HG02943 (cell line): ENCODE results near the gene FAM120B.

ENCODE experiments used
- ATAC-seq: cut with Tn5 transposase; IDR thresholded peaks from one replicate; pipeline ENCODE4 v1.9.1; 2021; ENCODE audit warnings: mild to moderate bottlenecking, low read depth, moderate library complexity; ENCODE audit not compliant: unreplicated experiment

Gene FAM120B

GRCh38 chr6:170437719-170438401, 131.3 kb downstream of the FAM120B start:
- ATAC-seq = no peak

DNA sequence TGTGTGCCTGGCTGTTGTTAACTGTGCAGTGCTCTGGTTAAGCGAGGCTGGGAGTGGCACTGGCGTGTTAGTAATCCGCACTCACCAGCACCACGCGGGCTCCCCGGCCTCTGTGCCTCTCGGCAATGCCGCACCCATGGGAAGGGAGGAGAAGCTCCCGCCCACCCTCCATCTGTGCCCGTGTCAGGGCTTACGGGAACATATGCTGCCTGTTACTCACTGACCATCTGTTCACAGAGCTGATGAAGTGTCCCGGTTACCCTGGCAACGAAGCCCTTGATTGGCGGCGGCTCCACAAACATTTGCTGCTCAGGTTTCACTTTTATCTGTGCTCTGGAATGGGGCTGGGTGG, 131.8 kb downstream of the FAM120B start:
- ATAC-seq = peak; percentile 89

- no peak for ATAC-seq
These were observed 132.3 kb downstream of the FAM120B start for GRCh38 chr6:170438861-170439260.

DNA sequence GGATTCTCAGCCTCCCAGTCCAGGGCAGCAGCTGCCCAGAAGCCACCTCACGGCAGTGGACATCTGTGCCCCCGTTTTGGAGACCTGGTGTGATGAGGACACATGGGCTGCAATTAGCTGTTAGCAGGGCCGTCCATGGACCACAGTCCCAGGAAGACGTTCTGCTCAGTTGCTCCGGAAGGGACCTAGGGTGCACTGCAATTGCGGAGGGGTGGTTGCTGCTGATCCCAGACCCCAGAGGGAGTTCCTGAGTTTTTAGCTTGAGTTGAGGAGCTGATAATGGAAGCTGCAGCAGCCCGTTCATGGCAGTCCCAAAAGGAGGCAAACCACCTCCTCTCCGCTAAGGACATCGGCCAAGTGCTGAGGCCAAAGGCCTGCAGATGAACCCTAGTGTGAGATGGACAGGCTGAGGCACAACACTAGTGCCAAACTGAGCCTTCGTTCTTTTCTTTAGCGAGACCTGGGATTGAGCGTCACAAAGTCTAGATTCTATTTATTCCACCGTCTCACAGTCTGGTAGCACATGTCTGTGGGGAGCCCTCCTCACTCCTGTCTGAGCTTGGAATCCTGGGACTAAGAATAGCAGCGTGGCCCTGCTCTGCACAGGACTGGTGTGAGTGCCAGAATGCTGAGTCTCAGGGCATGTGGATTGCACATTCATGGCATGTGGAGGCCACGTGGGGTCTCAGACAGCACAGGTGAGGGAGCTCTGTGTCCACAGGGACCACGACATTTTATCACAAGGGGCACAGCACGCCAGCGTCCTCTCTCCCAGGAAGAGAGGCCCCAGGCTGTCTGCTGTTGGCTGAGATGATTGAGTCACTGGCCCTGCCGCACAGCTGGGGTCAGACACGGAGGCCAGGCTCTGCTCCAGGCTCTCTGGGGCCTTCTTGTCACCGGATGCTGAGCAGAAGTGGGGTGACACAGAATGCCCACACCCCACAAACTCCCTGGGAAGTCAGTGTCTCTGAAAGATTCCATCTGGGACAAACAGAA, 133.1 kb downstream of the FAM120B start:
- ATAC-seq = no peak

GRCh38 chr6:170440437-170440836, 133.9 kb downstream of the FAM120B start:
- no peak for ATAC-seq

- no peak for ATAC-seq
These were observed 134.8 kb downstream of the FAM120B start for GRCh38 chr6:170441316-170441715.

- ATAC-seq = no peak
These were observed 136.0 kb downstream of the FAM120B start for GRCh38 chr6:170442596-170442995.

DNA sequence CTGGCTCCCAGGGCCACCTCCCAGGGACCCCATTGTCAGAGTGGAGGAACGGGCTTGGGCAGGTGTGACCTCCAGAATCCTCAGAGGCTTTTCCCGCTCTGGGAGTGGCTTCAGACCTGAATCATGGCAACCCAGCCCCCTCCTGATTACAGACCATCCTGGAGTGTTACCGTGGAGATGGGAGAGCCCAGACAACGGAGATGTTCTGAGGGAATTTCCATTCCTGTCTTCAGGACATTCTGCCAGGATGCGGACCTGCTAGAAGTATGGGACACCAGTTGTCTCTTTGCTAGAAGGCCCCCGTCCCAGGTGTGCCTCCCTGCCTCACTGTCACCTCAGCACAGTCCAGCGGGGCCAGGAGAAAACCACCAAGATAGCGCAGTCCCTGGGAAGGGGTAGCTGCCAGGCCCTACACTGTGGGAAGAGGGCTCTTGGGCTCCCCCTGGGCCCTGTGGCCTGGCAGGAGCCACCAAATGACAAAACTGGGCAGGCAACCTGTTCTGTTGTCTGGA, 136.6 kb downstream of the FAM120B start:
- no peak for ATAC-seq

- ATAC-seq = no peak
These were observed 137.6 kb downstream of the FAM120B start for GRCh38 chr6:170444056-170444591.

GRCh38 chr6:170444811-170445211, 138.3 kb downstream of the FAM120B start:
- no peak for ATAC-seq

DNA sequence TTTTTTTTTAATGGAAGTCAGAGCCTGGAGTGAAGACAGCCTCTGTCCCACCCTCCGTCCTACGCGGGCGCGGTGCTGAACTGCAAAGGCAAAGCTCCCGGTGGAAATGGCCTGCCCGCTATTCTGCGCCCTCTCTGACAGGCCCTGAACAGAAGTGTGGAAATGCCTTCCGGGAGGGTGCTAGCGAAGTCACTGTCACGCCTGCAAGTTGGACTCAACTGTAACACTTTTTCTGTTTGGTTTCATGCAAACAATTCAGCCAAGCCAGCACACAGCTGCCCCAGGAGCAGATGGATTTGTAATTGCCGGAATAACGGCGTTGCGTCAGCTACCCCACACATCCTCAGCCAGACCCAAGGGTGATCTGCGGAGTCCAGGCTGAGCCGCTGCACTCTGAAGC, 138.9 kb downstream of the FAM120B start:
- no peak for ATAC-seq

DNA sequence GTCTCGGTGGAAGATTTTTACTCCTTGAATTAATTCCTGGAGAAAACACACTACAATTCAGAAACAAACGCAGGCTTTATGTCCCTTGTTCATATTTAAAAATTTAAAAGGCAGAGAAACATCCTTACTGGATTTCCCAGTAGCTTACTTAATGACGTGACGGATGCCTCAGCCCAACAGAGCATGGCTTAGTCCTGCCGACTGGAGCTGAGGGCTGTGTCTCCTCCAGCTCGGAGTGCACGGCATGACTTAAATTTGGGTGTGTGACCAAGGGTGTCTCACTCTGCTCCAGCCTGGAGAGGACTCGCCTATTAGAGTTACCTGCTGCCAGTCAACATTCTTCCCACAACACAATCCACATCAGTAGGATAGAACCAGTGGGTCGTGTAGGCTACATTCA, 139.4 kb downstream of the FAM120B start:
- no peak for ATAC-seq

- no peak for ATAC-seq
These were observed 140.4 kb downstream of the FAM120B start for GRCh38 chr6:170446841-170447560.

- no peak for ATAC-seq
These were observed 141.0 kb downstream of the FAM120B start for GRCh38 chr6:170447561-170447930.

GRCh38 chr6:170448317-170448716, 141.8 kb downstream of the FAM120B start:
- ATAC-seq = no peak

- no peak for ATAC-seq
These were observed 142.4 kb downstream of the FAM120B start for GRCh38 chr6:170448751-170449630.

- ATAC-seq = no peak
These were observed 143.5 kb downstream of the FAM120B start for GRCh38 chr6:170449835-170450753.

- no peak for ATAC-seq
These were observed 144.6 kb downstream of the FAM120B start for GRCh38 chr6:170450916-170451761.
